ENCODE measurements around the gene SURF4.

- TF ChIP-seq CTCF (IDR thresholded peaks at IDR 0.05) (no peak), EP300 (IDR thresholded peaks at IDR 0.05; ENCODE audit: low read depth) (no peak)
Observed at GRCh38 chr9:133351526-133351907, 24.3 kb downstream of the SURF4 start.

Measured in transverse colon (tissue), 3 donors.